Transverse colon (tissue), 3 donors: ENCODE data around the gene LMO7.

Experiments used
- CTCF ChIP-seq, 5 experiments: fragments of 200-600 bp in 3 of 5; fragments of 450-650 bp in 2 of 5; sonication (generic) in 3 of 5; IDR thresholded peaks; 1 replicate in 2 of 5; 2 replicates in 3 of 5; pipeline ENCODE4 v1.5.1; 2016 to 2017; ENCODE audit warnings: antibody characterized with exemption in 5 of 5, inconsistent platforms in 3 of 5, mild to moderate bottlenecking in 2 of 5, moderate library complexity in 1 of 5
- EP300 ChIP-seq: sonication (generic); formaldehyde crosslinking; IDR thresholded peaks from one replicate; pipeline ENCODE4 v1.6.1; 2017; ENCODE audit warnings: antibody characterized with exemption, low read depth
- POLR2A ChIP-seq: fragments of 450-650 bp; IDR thresholded peaks from one replicate; pipeline ENCODE4 v1.6.1; 2016; ENCODE audit warnings: antibody characterized with exemption, mild to moderate bottlenecking, moderate library complexity

GRCh38 chr13:75751350-75751749 is 115.2 kb downstream of the LMO7 start:
- TF ChIP-seq POLR2A (no peak), EP300 (no peak), CTCF (IDR thresholded peaks at IDR 0.05) (no peak)
